GM23338 (cell line): ENCODE measurements around the gene TLE3. TPM values are rescaled to one million over a fixed set of nuclear protein-coding genes. Genes with fewer than 3 reads are reported as not detected.

ENCODE experiments used
- ATAC-seq: fragments of 200-7000 bp; cut with Tn5 transposase; 3 replicates; pipeline ENCODE4 v1.9.1; 2020
- DNase-seq: peaks from one replicate; pipeline ENCODE4 v3.0.0-alpha.2; 2015; ENCODE audit warnings: low spot score
- H2AFZ ChIP-seq: fragments of 200-600 bp; sonication (generic); 2 replicates; pipeline ENCODE4 v1.8.0; 2016; ENCODE audit warnings: antibody characterized with exemption, mild to moderate bottlenecking, moderate library complexity
- H3F3A ChIP-seq: fragments of 200-600 bp; sonication (generic); replicated peaks from 2 replicates; pipeline ENCODE4 v1.8.0; 2017; ENCODE audit warnings: antibody characterized with exemption, mixed run types, low read depth
- H3K27ac ChIP-seq: fragments of 200-600 bp; sonication (generic); 2 replicates; pipeline ENCODE4 v1.6.1; 2016; ENCODE audit warnings: low read depth
- H3K27me3 ChIP-seq: fragments of 200-600 bp; sonication (generic); 2 replicates; pipeline ENCODE4 v1.8.0; 2016; ENCODE audit warnings: mild to moderate bottlenecking, mixed run types, moderate library complexity; ENCODE audit not compliant: insufficient read depth
- H3K36me3 ChIP-seq: fragments of 200-600 bp; sonication (generic); 2 replicates; pipeline ENCODE4 v1.8.0; 2016; ENCODE audit warnings: mild to moderate bottlenecking; ENCODE audit not compliant: insufficient read depth
- H3K4me1 ChIP-seq: fragments of 200-600 bp; sonication (generic); 2 replicates; pipeline ENCODE4 v1.8.0; 2016; ENCODE audit warnings: mild to moderate bottlenecking, moderate library complexity; ENCODE audit not compliant: insufficient read depth
- H3K4me2 ChIP-seq: fragments of 200-600 bp; sonication (generic); 2 replicates; pipeline ENCODE4 v1.7.1; 2017; ENCODE audit warnings: mixed run types
- H3K4me3 ChIP-seq: fragments of 200-600 bp; sonication (generic); 2 replicates; pipeline ENCODE4 v1.6.1; 2016; ENCODE audit warnings: mixed run types
- H3K79me2 ChIP-seq: fragments of 200-600 bp; sonication (generic); replicated peaks from 2 replicates; pipeline ENCODE4 v1.8.0; 2017; ENCODE audit warnings: mild to moderate bottlenecking; ENCODE audit not compliant: insufficient read depth
- H3K9me2 ChIP-seq: fragments of 200-600 bp; sonication (generic); 2 replicates; pipeline ENCODE4 v1.8.0; 2017; ENCODE audit not compliant: insufficient read depth
- H4K20me1 ChIP-seq: fragments of 200-600 bp; sonication (generic); replicated peaks from 2 replicates; pipeline ENCODE4 v1.8.0; 2017; ENCODE audit warnings: mild to moderate bottlenecking; ENCODE audit not compliant: insufficient read depth
- H3K27ac Mint-ChIP-seq: 2 replicates; pipeline ENCODE4 v1.8.0; 2020; ENCODE audit warnings: inconsistent platforms, mild to moderate bottlenecking, moderate library complexity, mixed read lengths
- H3K27me3 Mint-ChIP-seq: 3 replicates; pipeline ENCODE4 v1.8.0; 2022; ENCODE audit warnings: low read depth, mild to moderate bottlenecking, moderate library complexity, mixed read lengths, inconsistent platforms; ENCODE audit not compliant: insufficient read depth, poor library complexity
- H3K36me3 Mint-ChIP-seq: 3 replicates; pipeline ENCODE4 v1.8.0; 2021; ENCODE audit warnings: low read depth, mild to moderate bottlenecking, inconsistent platforms, moderate library complexity, mixed read lengths
- H3K4me1 Mint-ChIP-seq: 3 replicates; pipeline ENCODE4 v1.8.0; 2020; ENCODE audit warnings: mild to moderate bottlenecking, inconsistent platforms, mixed read lengths
- H3K4me3 Mint-ChIP-seq: 3 replicates; pipeline ENCODE4 v1.8.0; 2021; ENCODE audit warnings: moderate library complexity, mild to moderate bottlenecking, inconsistent platforms, mixed read lengths
- H3K9me3 Mint-ChIP-seq: 3 replicates; pipeline ENCODE4 v1.8.0; 2020; ENCODE audit warnings: moderate library complexity, mild to moderate bottlenecking, inconsistent platforms, mixed read lengths
- CREB1 ChIP-seq: fragments of 250-450 bp; sonication (Bioruptor Pico); IDR thresholded peaks from 2 replicates; pipeline ENCODE4 v1.5.0; 2020; ENCODE audit warnings: low read depth, mild to moderate bottlenecking, moderate library complexity
- CTCF ChIP-seq, 2 experiments: fragments of 200-600 bp in 1 of 2; sonication (generic) in 1 of 2; conservative IDR thresholded peaks; 2 replicates each; pipeline versions ENCODE4 v1.5.1 to v1.6.1; 2016 to 2017; ENCODE audit warnings: antibody characterized with exemption in 2 of 2, low read depth in 2 of 2, mild to moderate bottlenecking in 2 of 2, moderate library complexity in 1 of 2
- ETS1 ChIP-seq: IDR thresholded peaks from 2 replicates; pipeline ENCODE4 v1.6.1; 2016; ENCODE audit warnings: antibody characterized with exemption
- EZH2 ChIP-seq: fragments of 200-600 bp; sonication (generic); IDR thresholded peaks from one replicate; pipeline ENCODE4 v1.8.0; 2017; ENCODE audit warnings: antibody characterized with exemption, mild to moderate bottlenecking, low read depth; ENCODE audit not compliant: unreplicated experiment
- EZH2phosphoT487 ChIP-seq: fragments of 200-600 bp; sonication (generic); IDR thresholded peaks from one replicate; pipeline ENCODE4 v1.8.1; 2018; ENCODE audit warnings: antibody characterized with exemption; ENCODE audit not compliant: unreplicated experiment
- JUNB ChIP-seq: IDR thresholded peaks from one replicate; pipeline ENCODE4 v1.6.1; 2016; ENCODE audit warnings: antibody characterized with exemption; ENCODE audit not compliant: unreplicated experiment
- NANOG ChIP-seq: IDR thresholded peaks from 2 replicates; pipeline ENCODE4 v1.6.1; 2016; ENCODE audit warnings: antibody characterized with exemption, borderline replicate concordance
- POLR2AphosphoS5 ChIP-seq: IDR thresholded peaks from 2 replicates; pipeline ENCODE4 v1.6.1; 2016; ENCODE audit warnings: antibody characterized with exemption, low read depth
- REST ChIP-seq: IDR thresholded peaks from one replicate; pipeline ENCODE4 v1.6.1; 2018; ENCODE audit warnings: antibody characterized with exemption; ENCODE audit not compliant: unreplicated experiment
- STAT1 ChIP-seq: IDR thresholded peaks from one replicate; pipeline ENCODE4 v1.6.1; 2016; ENCODE audit warnings: antibody characterized with exemption; ENCODE audit not compliant: unreplicated experiment
- ZNF114 ChIP-seq: fragments of 250-450 bp; sonication (Bioruptor Pico); IDR thresholded peaks from 2 replicates; pipeline ENCODE4 v1.5.0; 2020; ENCODE audit warnings: mild to moderate bottlenecking, moderate library complexity
- ZNF331 ChIP-seq: fragments of 250-450 bp; sonication (Bioruptor Pico); IDR thresholded peaks from 2 replicates; pipeline ENCODE4 v1.5.0; 2020; ENCODE audit warnings: low read depth, mild to moderate bottlenecking, moderate library complexity
- ZNF462 ChIP-seq: fragments of 250-450 bp; sonication (Bioruptor Pico); IDR thresholded peaks from 2 replicates; pipeline ENCODE4 v1.5.0; 2020; ENCODE audit warnings: mild to moderate bottlenecking, moderate library complexity
- polyA plus RNA-seq: library from polyadenylated mRNA; unstranded; fragments of >200 nt; fragmentation: Nextera tagmentation; extraction: Ambion mirVana; gene quantifications from 2 replicates; pipeline ENCODE4 v1.2.1, GENCODE V29; 2016
- total RNA-seq: library from RNA; depleted of rRNA; stranded (reverse); fragments of >200 nt; shearing (Covaris generic); gene quantifications from 2 replicates; pipeline ENCODE4 v1.2.3, GENCODE V29; 2014

The TLE3 gene
- total and polyA plus RNA-seq, 2 experiments from 2014 or later = 10.4 to 79.5 TPM

GRCh38 chr15:70118599-70118998, 20.9 kb upstream of the TLE3 start:
- TF ChIP-seq ETS1 (no peak), REST (no peak), JUNB (no peak), ZNF114 (no peak), EZH2phosphoT487 (no peak), STAT1 (no peak), NANOG (no peak), ZNF331 (CRISPR knock-in tag) (no peak), EZH2 (no peak), CTCF (conservative IDR thresholded peaks at IDR 0.05; ENCODE audit: low read depth in 2 of 2) (no peak), ZNF462 (CRISPR knock-in tag) (no peak), POLR2AphosphoS5 (no peak), CREB1 (CRISPR knock-in tag) (no peak)
- Histone ChIP-seq H3K79me2 (no peaks in the 10 kb centered on the region), H3K27me3 (no peaks in the 10 kb centered on the region), H2AFZ (no peak overlapping the region), H3K4me1 (no peaks in the 10 kb centered on the region), H3K4me2 (no peak overlapping the region), H3K27ac (no peak overlapping the region), H4K20me1 (no peaks in the 10 kb centered on the region), H3K9me2 (no peaks in the 10 kb centered on the region), H3K36me3 (no peaks in the 10 kb centered on the region), H3K4me3 (no peak overlapping the region), H3F3A (no peaks in the 10 kb centered on the region)
- DNase-seq (no peak), ATAC-seq (no peak)
- H3K4me1 Mint-ChIP-seq = peaks cover 4% of the 10 kb centered on the region
- H3K27me3 Mint-ChIP-seq = peaks cover 8% of the 10 kb centered on the region
- H3K27ac Mint-ChIP-seq = no peak overlapping the region
- H3K9me3 Mint-ChIP-seq = no peaks in the 10 kb centered on the region
- H3K4me3 Mint-ChIP-seq = no peak overlapping the region
- no peaks in the 10 kb centered on the region for H3K36me3 Mint-ChIP-seq
